ENCODE measurements around the gene ATRX.

- no peak for TF ChIP-seq CTCF (IDR thresholded peaks at IDR 0.05)
- no peak for TF ChIP-seq POLR2A (IDR thresholded peaks at IDR 0.05)
Observed at GRCh38 chrX:77723681-77724080, 62.3 kb downstream of the ATRX start.
